ENCODE data around the gene CNOT1. TPM values are rescaled to one million over a fixed set of nuclear protein-coding genes. Genes with fewer than 3 reads are reported as not detected.

Gene CNOT1
- total and polyA plus RNA-seq, 7 donors, result 57.6 to 112 (median 88.0) TPM

DNA sequence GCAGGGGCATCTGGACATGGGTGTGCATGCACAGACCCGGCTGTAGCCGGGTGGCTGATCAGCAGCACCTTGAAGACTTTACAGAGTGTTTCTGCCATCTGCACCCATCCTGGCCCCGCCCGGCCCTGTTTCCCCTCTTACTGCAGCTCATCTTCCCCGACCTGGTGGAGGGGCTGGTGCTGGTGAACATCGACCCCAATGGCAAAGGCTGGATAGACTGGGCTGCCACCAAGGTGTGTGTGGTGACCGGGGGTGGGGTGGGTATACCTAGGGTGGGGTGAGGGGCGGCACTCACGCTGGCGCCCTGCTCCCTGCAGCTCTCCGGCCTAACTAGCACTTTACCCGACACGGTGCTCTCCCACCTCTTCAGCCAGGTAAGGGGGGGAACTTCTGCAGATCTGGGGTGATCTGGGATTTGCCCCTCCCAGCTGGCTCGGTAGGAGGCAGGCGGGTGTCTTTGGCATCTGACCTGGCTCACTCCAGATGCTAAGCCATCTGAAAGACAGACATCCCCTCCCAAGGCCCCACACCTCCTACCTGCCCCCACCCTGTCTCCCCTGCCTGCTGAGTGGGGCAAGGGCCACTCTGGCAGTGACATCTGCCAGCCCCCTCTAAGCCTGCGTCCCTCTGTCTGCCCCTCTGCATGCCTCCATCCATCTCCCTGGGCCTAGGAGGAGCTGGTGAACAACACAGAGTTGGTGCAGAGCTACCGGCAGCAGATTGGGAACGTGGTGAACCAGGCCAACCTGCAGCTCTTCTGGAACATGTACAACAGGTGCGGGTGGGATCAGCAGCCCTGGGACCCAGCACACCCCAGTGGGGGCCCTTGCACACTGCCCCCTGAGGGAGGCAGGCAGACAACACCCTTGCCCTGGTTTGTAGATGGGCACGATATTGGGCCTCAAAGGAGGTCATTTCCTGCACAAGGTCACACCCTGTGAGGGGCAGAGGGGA is 123.1 kb downstream of the CNOT1 start:
- peak in 1 of 2 donors; percentile 46 for DNase-seq
- no peak for ATAC-seq
- 72 to 81% (median 80%) methylated on average over 20 of the region's 20 CpGs for WGBS, 3 donors
- TF ChIP-seq, protein P1, sequence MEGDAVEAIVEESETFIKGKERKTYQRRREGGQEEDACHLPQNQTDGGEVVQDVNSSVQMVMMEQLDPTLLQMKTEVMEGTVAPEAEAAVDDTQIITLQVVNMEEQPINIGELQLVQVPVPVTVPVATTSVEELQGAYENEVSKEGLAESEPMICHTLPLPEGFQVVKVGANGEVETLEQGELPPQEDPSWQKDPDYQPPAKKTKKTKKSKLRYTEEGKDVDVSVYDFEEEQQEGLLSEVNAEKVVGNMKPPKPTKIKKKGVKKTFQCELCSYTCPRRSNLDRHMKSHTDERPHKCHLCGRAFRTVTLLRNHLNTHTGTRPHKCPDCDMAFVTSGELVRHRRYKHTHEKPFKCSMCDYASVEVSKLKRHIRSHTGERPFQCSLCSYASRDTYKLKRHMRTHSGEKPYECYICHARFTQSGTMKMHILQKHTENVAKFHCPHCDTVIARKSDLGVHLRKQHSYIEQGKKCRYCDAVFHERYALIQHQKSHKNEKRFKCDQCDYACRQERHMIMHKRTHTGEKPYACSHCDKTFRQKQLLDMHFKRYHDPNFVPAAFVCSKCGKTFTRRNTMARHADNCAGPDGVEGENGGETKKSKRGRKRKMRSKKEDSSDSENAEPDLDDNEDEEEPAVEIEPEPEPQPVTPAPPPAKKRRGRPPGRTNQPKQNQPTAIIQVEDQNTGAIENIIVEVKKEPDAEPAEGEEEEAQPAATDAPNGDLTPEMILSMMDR (IDR thresholded peaks at IDR 0.05), result no peak
- no peaks in the 10 kb centered on the region for H3K9me3 ChIP-seq
- H3K4me3 ChIP-seq, result no peak overlapping the region
- H3K4me1 ChIP-seq, result no peaks in the 10 kb centered on the region
- no peak overlapping the region for H3K27ac ChIP-seq
- no peaks in the 10 kb centered on the region for H3K36me3 ChIP-seq (ENCODE audit: insufficient read depth in 1 of 2, low read depth in 1 of 2)
- intact Hi-C loops (cut with DNase I), result no loop called here
- H3K27me3 ChIP-seq (ENCODE audit: insufficient read depth in 3 of 3, low read length in 2 of 3), result peaks cover 0 to 8% (median 3%) of the 10 kb centered on the region in 3 donors

DNA sequence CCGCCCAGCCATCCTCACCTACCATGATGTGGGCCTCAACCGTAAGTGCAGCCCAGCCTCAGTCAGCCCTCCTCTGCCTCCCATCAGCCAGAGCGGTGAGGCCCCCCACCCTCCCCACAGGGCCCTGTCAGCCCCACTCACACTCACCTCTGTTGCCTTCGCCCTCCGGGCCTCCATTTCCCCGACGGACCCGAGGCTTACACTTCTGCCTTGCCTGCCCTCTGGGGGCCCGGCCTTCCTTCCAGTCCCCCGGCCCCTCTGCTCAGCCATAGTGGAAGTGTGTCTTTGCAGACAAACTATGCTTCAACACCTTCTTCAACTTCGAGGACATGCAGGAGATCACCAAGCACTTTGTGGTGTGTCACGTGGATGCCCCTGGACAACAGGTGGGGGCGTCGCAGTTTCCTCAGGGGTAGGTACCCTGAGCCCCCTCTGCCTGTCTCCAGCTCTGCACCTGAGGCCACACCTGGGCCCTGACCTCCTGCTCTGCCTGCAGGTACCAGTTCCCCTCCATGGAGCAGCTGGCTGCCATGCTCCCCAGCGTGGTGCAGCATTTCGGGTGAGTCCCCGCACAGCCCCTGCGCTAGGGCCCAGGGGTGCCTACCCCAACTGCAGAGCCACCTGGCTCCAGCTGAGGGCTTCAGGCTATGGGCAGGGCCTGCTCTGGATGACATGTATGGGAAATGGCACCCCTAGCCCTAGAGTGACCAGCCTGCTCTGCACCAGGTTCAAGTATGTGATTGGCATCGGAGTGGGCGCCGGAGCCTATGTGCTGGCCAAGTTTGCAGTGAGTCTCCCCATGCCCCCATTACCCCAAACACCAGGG is 125.5 kb downstream of the CNOT1 start:
- H3K9me3 ChIP-seq, result no peaks in the 10 kb centered on the region
- no peak overlapping the region for H3K4me3 ChIP-seq
- intact Hi-C loops (cut with DNase I), result no loop called here
- TF ChIP-seq, protein P1 (IDR thresholded peaks at IDR 0.05), result no peak
- H3K36me3 ChIP-seq (ENCODE audit: insufficient read depth in 1 of 2, low read depth in 1 of 2), result no peaks in the 10 kb centered on the region
- DNase-seq (no peak), ATAC-seq (no peak)
- H3K4me1 ChIP-seq, result no peaks in the 10 kb centered on the region
- H3K27ac ChIP-seq, result no peak overlapping the region
- 91 to 93% (median 92%) methylated on average over 21 of the region's 21 CpGs for WGBS, 3 donors
- H3K27me3 ChIP-seq (ENCODE audit: insufficient read depth in 3 of 3, low read length in 2 of 3), result peaks cover 0 to 20% (median 14%) of the 10 kb centered on the region in 3 donors

DNA sequence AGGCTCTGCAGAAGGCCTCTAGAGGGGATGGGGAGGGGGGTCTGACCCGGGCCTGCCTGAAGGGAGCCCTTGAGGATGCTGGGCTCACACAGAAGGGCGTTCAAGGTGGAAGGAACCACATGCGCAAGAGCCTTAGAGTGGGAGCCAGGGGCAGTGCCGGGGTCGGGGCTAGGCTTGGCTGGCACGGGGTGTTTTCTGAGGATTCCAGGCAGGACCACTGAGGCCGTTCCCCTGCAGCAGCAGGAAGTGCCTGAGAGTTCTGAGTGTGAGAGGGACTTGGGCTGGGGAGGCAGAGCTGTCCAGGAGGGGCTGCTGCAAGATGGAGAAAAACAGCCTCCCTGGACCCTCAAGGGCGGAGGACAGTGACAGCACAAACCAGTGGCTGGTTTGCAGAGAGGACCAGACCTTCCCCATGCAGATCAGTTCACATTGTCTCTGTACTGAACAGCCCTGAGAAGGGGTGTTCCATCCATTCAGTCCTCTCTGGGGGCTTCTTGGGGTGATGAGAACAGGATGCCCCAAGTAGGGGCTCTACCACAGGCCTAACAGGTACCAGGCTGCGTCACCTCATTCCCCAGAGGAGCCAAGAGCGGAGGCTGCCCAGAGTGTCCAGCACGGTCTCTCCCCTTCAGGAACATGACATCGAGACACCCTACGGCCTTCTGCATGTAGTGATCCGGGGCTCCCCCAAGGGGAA is 126.3 kb downstream of the CNOT1 start:
- no peaks in the 10 kb centered on the region for H3K4me1 ChIP-seq
- DNase-seq (no peak), ATAC-seq (no peak)
- no peaks in the 10 kb centered on the region for H3K9me3 ChIP-seq
- TF ChIP-seq, protein P1 (IDR thresholded peaks at IDR 0.05), result no peak
- no peaks in the 10 kb centered on the region for H3K36me3 ChIP-seq (ENCODE audit: insufficient read depth in 1 of 2, low read depth in 1 of 2)
- peaks cover 0 to 20% (median 14%) of the 10 kb centered on the region in 3 donors for H3K27me3 ChIP-seq (ENCODE audit: insufficient read depth in 3 of 3, low read length in 2 of 3)
- intact Hi-C loops (cut with DNase I), result no loop called here
- no peak overlapping the region for H3K27ac ChIP-seq
- 86 to 90% (median 90%) methylated on average over 14 of the region's 14 CpGs for WGBS, 3 donors
- H3K4me3 ChIP-seq, result no peak overlapping the region

DNA sequence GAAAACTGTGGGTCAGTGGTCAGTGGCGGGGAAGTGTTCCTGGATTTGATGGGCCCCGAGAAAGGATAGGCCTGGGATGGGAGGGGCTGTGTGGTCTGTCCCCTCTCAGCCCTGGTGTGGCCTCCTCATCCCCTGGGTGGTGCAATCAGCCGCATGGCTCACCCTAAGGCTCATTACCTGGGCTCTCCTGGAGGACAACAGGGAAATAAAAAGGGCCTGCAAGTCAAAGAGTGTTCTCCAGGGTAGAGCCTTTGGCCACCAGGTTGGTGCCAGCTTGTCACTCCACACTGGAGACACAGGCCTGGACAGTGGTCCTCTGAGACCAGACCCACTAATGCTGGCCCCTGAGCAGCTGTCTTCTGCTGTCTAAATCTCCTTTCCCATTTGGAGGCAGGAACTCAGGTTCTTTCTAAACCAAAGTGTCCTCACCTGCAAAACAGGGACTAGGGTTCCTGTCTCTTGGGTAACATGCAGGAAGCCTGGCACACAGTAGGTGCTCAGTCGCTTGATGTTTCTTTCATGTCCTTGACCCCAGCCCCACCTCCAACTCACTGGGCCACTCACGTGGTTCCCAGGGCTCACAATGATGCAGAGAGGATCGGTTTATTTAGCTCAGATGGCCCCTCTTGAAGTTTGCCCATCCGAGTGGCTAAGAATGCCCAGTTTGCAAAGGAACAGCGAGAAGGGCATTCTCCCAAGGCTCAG is 127.3 kb downstream of the CNOT1 start:
- Histone ChIP-seq H3K36me3 (ENCODE audit: insufficient read depth in 1 of 2, low read depth in 1 of 2) (no peaks in the 10 kb centered on the region), H3K27me3 (ENCODE audit: insufficient read depth in 3 of 3, low read length in 2 of 3) (peaks cover 0 to 20% (median 14%) of the 10 kb centered on the region in 3 donors), H3K4me1 (no peaks in the 10 kb centered on the region), H3K4me3 (no peak overlapping the region), H3K9me3 (no peaks in the 10 kb centered on the region), H3K27ac (no peak overlapping the region)
- WGBS, 3 donors, result 73 to 79% (median 74%) methylated on average over 8 of the region's 8 CpGs
- intact Hi-C loops (cut with DNase I), result no loop called here
- no peak for DNase-seq
- TF ChIP-seq, protein P1 (IDR thresholded peaks at IDR 0.05), result no peak
- no peak for ATAC-seq

All from psoas muscle (tissue), 8 donors.